ENCODE measurements around the gene ZZZ3. TPM values are rescaled to one million over a fixed set of nuclear protein-coding genes. Genes with fewer than 3 reads are reported as not detected.

Gene ZZZ3
- total and polyA plus RNA-seq, 2 of the 13 experiments (the other 11 are each of a cell fraction or from before 2014, with no cell fraction given) = 18.1 to 50.2 TPM

GRCh38 chr1:77682460-77683159 is at the start of gene ZZZ3 (continued):
- peak; percentile 53; the same call in 1 of the 2 replicates for TF ChIP-seq TGIF2 (CRISPR knock-in tag; IDR thresholded peaks at IDR 0.05)
- TF ChIP-seq ZFP90 (CRISPR knock-in tag; IDR thresholded peaks at IDR 0.05; ENCODE audit: borderline replicate concordance) = no peak; the same call in 1 of the 2 replicates
- no peak for TF ChIP-seq HMG20B (CRISPR knock-in tag; conservative IDR thresholded peaks at IDR 0.05)
- TF ChIP-seq HNRNPL (IDR thresholded peaks at IDR 0.05; ENCODE audit: low read depth, low read length) = no peak; the same call in 1 of the 2 replicates
- no peak for TF ChIP-seq MATR3 (CRISPR knock-in tag; IDR thresholded peaks at IDR 0.05)
- TF ChIP-seq CHD2 (IDR thresholded peaks at IDR 0.05; ENCODE audit: low read depth, low read length) = peak; percentile 98
- no peak for TF ChIP-seq ZBTB7A (CRISPR knock-in tag; IDR thresholded peaks at IDR 0.05)
- TF ChIP-seq GTF3A (CRISPR knock-in tag; conservative IDR thresholded peaks at IDR 0.05) = no peak
- peak; percentile 43 for TF ChIP-seq PPARG (CRISPR knock-in tag; conservative IDR thresholded peaks at IDR 0.05)
- no peak for TF ChIP-seq LCORL (IDR thresholded peaks at IDR 0.05)
- TF ChIP-seq LCORL (CRISPR knock-in tag; IDR thresholded peaks at IDR 0.05) = no peak; the same call in 1 of the 2 replicates
- no peak for TF ChIP-seq KDM6A (CRISPR knock-in tag; IDR thresholded peaks at IDR 0.05; ENCODE audit: low read depth)
- TF ChIP-seq ETS1 (CRISPR knock-in tag; IDR thresholded peaks at IDR 0.05) = no peak
- peak; percentile 94 for TF ChIP-seq ZNF740 (CRISPR knock-in tag; IDR thresholded peaks at IDR 0.05)
- TF ChIP-seq SAFB2 (CRISPR knock-in tag; IDR thresholded peaks at IDR 0.05; ENCODE audit: borderline replicate concordance, low read depth) = no peak
- no peak for TF ChIP-seq POGK (CRISPR knock-in tag; conservative IDR thresholded peaks at IDR 0.05)
- TF ChIP-seq ZNF589 (CRISPR knock-in tag; conservative IDR thresholded peaks at IDR 0.05) = no peak
- 0 out of 2 replicates have a peak, but pooled peaks have one; percentile 61 for TF ChIP-seq HOXA5 (CRISPR knock-in tag; IDR thresholded peaks at IDR 0.05)
- no peak for TF ChIP-seq MTA3 (CRISPR knock-in tag; IDR thresholded peaks at IDR 0.05)
- no peak; the same call in 1 of the 2 replicates for TF ChIP-seq BCL6 (CRISPR knock-in tag; IDR thresholded peaks at IDR 0.05)
- no peak for TF ChIP-seq PRMT3 (CRISPR knock-in tag; IDR thresholded peaks at IDR 0.05; ENCODE audit: borderline replicate concordance, low read depth)
- TF ChIP-seq KAT2B (IDR thresholded peaks at IDR 0.05; ENCODE audit: borderline replicate concordance, low read depth, low read length) = no peak
- TF ChIP-seq ATF7 (IDR thresholded peaks at IDR 0.05) = no peak
- no peak for TF ChIP-seq ATF7 (CRISPR knock-in tag; IDR thresholded peaks at IDR 0.05)
- no peak for TF ChIP-seq ZNF326 (CRISPR knock-in tag; IDR thresholded peaks at IDR 0.05; ENCODE audit: borderline replicate concordance)
- TF ChIP-seq SP140L (CRISPR knock-in tag; IDR thresholded peaks at IDR 0.05; ENCODE audit: borderline replicate concordance) = peak; percentile 98; the same call in 1 of the 2 replicates
- no peak for TF ChIP-seq TCF7 (IDR thresholded peaks at IDR 0.05; ENCODE audit: low read depth)
- no peak for TF ChIP-seq CC2D1A (CRISPR knock-in tag; IDR thresholded peaks at IDR 0.05)
- TF ChIP-seq ZMAT5 (CRISPR knock-in tag; IDR thresholded peaks at IDR 0.05; ENCODE audit: borderline replicate concordance, low read depth) = no peak
- TF ChIP-seq KAT8 (CRISPR knock-in tag; IDR thresholded peaks at IDR 0.05) = peak; percentile 91
- no peak for TF ChIP-seq EED (CRISPR knock-in tag; IDR thresholded peaks at IDR 0.05)

Data from HepG2 (cell line).